ENCODE measurements around the gene AIRE. TPM values are rescaled to one million over a fixed set of nuclear protein-coding genes. Genes with fewer than 3 reads are reported as not detected.

AIRE gene
- total RNA-seq, 4 donors from 2014 or later, result 1.7 TPM; not detected in 3

DNA sequence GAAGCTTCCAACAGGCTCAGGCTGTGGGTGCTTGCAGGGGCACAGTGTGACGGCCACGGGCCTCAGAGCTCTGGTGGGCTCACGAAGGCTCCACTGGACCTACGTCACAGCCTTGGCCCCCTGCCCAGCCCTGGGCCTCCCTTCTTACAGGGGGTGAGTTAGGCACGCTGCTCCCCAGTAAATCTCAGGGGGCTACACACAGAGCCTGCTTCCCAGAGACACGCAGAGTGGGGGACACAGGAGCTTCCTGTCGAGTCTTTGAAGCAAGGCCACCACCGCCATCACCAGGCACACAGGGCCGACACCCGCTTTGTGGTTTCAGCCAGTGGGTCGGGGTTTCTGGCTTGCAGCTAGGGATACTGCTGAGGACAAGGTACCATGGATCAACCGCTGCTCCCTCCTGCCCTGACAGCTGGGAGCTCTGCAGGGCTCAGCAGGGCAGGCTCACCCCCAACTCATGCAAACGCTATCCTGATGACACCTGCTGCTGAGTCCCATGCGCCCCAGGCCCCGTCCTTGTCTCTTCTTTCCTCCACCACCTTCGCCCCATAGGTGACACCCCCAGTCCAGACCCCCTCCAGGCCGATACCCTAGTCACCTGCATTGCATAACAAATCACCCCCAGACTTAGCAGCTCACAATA, 59.0 kb downstream of the AIRE start:
- DNase-seq, result no peak
- peaks cover 0 to 8% of the 10 kb centered on the region in 2 donors for H3K27me3 ChIP-seq
- peaks cover 0 to 5% (median 2%) of the 10 kb centered on the region in 4 donors for H3K4me1 ChIP-seq
- H3K27ac ChIP-seq, result no peak overlapping the region
- H3K36me3 ChIP-seq, result no peaks in the 10 kb centered on the region
- H3K4me3 ChIP-seq, result no peak overlapping the region
- H3K9me3 ChIP-seq, result no peaks in the 10 kb centered on the region
- no peak for TF ChIP-seq CTCF (IDR thresholded peaks at IDR 0.05)
- no peak for TF ChIP-seq POLR2A (IDR thresholded peaks at IDR 0.05)

DNA sequence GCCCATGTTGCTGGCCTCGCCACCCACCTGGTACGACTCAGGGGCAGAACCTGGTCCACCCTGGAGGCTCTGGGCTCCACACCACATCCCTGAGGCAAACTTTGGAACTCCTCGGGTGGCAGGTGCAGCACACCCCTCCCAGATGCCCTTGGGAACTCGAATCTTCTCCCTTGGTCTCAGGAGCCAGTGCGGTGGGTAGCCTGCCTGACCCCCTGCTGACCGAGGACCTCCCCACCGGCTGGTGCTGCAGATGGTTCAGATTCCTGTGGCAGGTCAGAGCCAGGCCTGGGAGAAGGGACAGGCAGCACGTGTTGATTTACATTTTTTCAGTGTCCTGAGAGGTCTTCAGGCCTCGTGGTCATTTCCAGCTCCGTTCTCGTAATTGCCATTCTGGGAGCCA, 59.8 kb downstream of the AIRE start:
- Histone ChIP-seq H3K36me3 (no peaks in the 10 kb centered on the region), H3K4me3 (no peak overlapping the region), H3K4me1 (no peaks in the 10 kb centered on the region), H3K27ac (no peak overlapping the region), H3K9me3 (no peaks in the 10 kb centered on the region), H3K27me3 (peaks cover 0 to 11% of the 10 kb centered on the region in 2 donors)
- DNase-seq, result no peak
- no peak for TF ChIP-seq POLR2A (IDR thresholded peaks at IDR 0.05)

- DNase-seq, result no peak
- Histone ChIP-seq H3K36me3 (no peaks in the 10 kb centered on the region), H3K4me1 (peaks cover 0 to 2% (median 0%) of the 10 kb centered on the region in 4 donors), H3K27me3 (peaks cover 0 to 16% of the 10 kb centered on the region in 2 donors), H3K4me3 (no peak overlapping the region), H3K27ac (no peak overlapping the region), H3K9me3 (no peaks in the 10 kb centered on the region)
- no peak for TF ChIP-seq POLR2A (IDR thresholded peaks at IDR 0.05)
- TF ChIP-seq CTCF (IDR thresholded peaks at IDR 0.05), result no peak
Observed at GRCh38 chr21:44347911-44348451, 62.3 kb downstream of the AIRE start.

Small RNA genes within 50 kb of the gene (small RNA-seq; reads per million reads assigned to genes)
- 0 reads per million in 2 donors for gene AP001059.3

Other genes with a start within 250 kb of the AIRE start
- 10 to 100 TPM in 2 of 4 donors, 1 to 10 TPM in 2; 5.6 to 63.5 (median 10.6) TPM for gene PWP2, start 178.5 kb upstream of the AIRE start, total RNA-seq
- 10 to 100 TPM; 16.5 to 42.9 (median 23.0) TPM for gene GATD3, start 152.2 kb upstream of the AIRE start, total RNA-seq
- 10 to 100 TPM in 2 of 4 donors, 1 to 10 TPM in 2; 6.3 to 38.0 (median 9.3) TPM for gene ICOSLG, start 44.9 kb upstream of the AIRE start, total RNA-seq
- gene DNMT3L, start 24.0 kb upstream of the AIRE start, total RNA-seq, result not detected
- gene PFKL, start 14.2 kb downstream of the AIRE start, total RNA-seq, result 100 to 1,000 TPM; 192 to 404 (median 274) TPM
- gene CFAP410, start 53.5 kb downstream of the AIRE start, total RNA-seq, result 10 to 100 TPM; 20.5 to 50.6 (median 39.9) TPM
- gene TRPM2, start 67.7 kb downstream of the AIRE start, total RNA-seq, result 10 to 100 TPM in 1 of 4 donors, 1 to 10 TPM in 3; 1.1 to 27.2 (median 3.3) TPM
- gene LRRC3, start 169.6 kb downstream of the AIRE start, total RNA-seq, result 1 to 10 TPM; 1.7 to 6.6 (median 2.2) TPM